ENCODE data around the gene ADAMTS20.

- TF ChIP-seq CTCF (IDR thresholded peaks at IDR 0.05; ENCODE audit: low read depth, low read length), result no peak
- TF ChIP-seq EZH2phosphoT487 (IDR thresholded peaks at IDR 0.05; ENCODE audit: low read depth), result no peak
Measured at GRCh38 chr12:43331935-43332334, 220.1 kb downstream of the ADAMTS20 start.

Data from OCI-LY3 (cell line).